BE2C (cell line): ENCODE results near the gene ZNF496.

Source experiments
- DNase-seq: peaks from one replicate; pipeline ENCODE4 v3.0.0-alpha.2; 2020
- H3K27me3 ChIP-seq: fragments of 250-450 bp; sonication (Bioruptor Pico); 2 replicates; pipeline ENCODE4 v1.5.1; 2020; ENCODE audit warnings: mild to moderate bottlenecking
- H3K36me3 ChIP-seq: fragments of 250-450 bp; sonication (Bioruptor Pico); 2 replicates; pipeline ENCODE4 v1.5.1; 2020; ENCODE audit warnings: mild to moderate bottlenecking
- H3K4me1 ChIP-seq: fragments of 250-450 bp; sonication (Bioruptor Pico); 2 replicates; pipeline ENCODE4 v1.5.1; 2020
- H3K4me3 ChIP-seq: 2 replicates; pipeline ENCODE4 v1.5.1; 2011; ENCODE audit warnings: low read depth, low read length
- H3K9me3 ChIP-seq: fragments of 250-450 bp; sonication (Bioruptor Pico); 2 replicates; pipeline ENCODE4 v1.5.1; 2020
- TF ChIP-seq, protein P1 (sequence below): IDR thresholded peaks from 2 replicates; pipeline ENCODE4 v1.5.1; 2012; ENCODE audit warnings: mild to moderate bottlenecking, low read depth, low read length

ZNF496 gene

DNA sequence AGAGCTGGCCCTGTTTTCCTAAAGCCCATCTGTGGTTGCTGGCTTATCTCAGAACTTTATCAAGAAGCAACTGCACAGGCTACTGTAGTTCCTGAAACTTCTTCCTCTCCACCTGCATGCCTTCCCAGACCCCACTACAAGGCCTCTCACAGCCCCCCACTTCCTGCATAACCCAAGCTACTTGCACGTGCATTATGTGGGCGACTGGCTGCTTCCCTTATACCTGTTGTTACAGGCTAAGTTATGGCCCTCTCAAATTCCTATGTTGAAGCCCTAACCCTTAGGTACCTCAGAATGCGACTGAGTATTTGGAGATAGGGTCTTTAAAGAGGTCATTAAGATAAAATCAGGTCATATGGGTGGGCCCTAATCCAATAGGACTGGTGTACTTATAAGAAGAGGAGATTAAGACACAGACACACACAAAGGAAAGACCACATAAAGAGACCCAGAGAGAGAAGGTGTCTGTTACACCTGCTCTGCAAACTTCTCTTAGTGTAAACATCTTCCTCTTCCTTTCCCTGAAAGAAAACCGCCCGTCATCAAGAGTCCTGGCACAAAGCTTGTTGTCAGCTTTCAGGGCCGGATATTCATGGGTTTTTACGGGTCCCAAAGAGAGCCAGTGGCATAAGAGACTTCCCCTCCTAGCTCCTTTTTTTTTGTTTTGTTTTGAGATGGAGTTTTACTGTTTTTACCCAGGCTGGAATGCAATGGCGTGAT lies 5.1 kb downstream of the ZNF496 start:
- Histone ChIP-seq H3K9me3 (no peaks in the 10 kb centered on the region), H3K4me3 (no peak overlapping the region), H3K27me3 (no peaks in the 10 kb centered on the region), H3K4me1 (peaks cover 3% of the 10 kb centered on the region; the same call in 1 of the 2 replicates), H3K36me3 (peaks cover 63% of the 10 kb centered on the region)
- DNase-seq = no peak
- TF ChIP-seq, protein P1, sequence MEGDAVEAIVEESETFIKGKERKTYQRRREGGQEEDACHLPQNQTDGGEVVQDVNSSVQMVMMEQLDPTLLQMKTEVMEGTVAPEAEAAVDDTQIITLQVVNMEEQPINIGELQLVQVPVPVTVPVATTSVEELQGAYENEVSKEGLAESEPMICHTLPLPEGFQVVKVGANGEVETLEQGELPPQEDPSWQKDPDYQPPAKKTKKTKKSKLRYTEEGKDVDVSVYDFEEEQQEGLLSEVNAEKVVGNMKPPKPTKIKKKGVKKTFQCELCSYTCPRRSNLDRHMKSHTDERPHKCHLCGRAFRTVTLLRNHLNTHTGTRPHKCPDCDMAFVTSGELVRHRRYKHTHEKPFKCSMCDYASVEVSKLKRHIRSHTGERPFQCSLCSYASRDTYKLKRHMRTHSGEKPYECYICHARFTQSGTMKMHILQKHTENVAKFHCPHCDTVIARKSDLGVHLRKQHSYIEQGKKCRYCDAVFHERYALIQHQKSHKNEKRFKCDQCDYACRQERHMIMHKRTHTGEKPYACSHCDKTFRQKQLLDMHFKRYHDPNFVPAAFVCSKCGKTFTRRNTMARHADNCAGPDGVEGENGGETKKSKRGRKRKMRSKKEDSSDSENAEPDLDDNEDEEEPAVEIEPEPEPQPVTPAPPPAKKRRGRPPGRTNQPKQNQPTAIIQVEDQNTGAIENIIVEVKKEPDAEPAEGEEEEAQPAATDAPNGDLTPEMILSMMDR = no peak

DNA sequence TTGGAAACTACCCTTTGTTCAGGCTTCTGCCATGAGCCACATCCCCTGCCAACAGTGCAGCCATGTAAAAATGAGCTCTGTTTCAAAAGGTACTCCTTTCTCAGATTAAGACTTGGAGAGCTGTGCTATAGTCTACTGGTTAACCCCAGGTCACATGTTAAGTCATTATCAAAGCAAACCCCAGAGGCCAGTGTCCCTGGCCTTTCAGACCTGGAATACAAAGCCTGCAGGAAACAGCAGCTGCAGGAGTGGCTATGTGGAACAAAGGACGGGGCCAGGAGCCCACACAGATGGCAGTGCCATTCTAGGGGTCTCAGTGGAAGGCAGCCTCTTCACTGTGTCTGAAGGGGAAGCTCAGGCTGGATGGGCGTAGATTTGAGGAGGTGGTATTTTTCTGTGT lies 6.7 kb downstream of the ZNF496 start:
- H3K9me3 ChIP-seq = no peaks in the 10 kb centered on the region
- no peaks in the 10 kb centered on the region for H3K4me1 ChIP-seq
- peaks cover 75% of the 10 kb centered on the region for H3K36me3 ChIP-seq

DNA sequence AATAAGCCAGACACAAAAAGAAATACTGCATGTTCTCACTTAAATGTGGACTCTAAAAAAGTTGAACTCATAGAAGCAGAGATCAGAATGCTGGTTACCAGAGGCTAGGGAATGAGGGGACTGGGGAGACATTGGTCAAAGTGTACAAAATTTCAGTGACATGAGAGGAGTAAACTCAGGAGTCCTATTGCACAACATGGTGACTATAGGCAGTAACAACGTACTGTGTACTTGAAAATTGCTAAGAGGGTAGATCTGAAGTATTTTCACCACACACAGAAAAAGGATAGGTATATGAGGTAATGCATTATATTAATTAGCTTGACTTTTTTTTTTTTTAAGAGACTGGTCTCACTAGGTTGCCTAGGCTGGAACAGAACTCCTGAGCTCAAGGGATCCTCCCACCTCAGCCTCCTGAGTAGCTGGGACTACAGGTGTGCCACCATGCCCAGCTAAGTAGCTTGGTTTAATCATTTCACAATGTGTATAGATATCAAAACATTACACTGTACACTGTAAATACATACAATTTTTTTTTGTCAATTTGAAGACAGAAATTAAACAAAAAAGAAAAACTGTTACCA lies 7.4 kb downstream of the ZNF496 start:
- Histone ChIP-seq H3K9me3 (no peaks in the 10 kb centered on the region), H3K36me3 (peaks cover 76% of the 10 kb centered on the region), H3K4me3 (no peak overlapping the region), H3K27me3 (no peaks in the 10 kb centered on the region), H3K4me1 (no peaks in the 10 kb centered on the region)
- TF ChIP-seq, protein P1 = no peak
- DNase-seq = no peak

More for the DNA sequence above, 6.7 kb downstream of the ZNF496 start:
- no peak for DNase-seq
- Histone ChIP-seq H3K4me3 (no peak overlapping the region), H3K27me3 (no peaks in the 10 kb centered on the region)
- TF ChIP-seq, protein P1 = no peak

DNA sequence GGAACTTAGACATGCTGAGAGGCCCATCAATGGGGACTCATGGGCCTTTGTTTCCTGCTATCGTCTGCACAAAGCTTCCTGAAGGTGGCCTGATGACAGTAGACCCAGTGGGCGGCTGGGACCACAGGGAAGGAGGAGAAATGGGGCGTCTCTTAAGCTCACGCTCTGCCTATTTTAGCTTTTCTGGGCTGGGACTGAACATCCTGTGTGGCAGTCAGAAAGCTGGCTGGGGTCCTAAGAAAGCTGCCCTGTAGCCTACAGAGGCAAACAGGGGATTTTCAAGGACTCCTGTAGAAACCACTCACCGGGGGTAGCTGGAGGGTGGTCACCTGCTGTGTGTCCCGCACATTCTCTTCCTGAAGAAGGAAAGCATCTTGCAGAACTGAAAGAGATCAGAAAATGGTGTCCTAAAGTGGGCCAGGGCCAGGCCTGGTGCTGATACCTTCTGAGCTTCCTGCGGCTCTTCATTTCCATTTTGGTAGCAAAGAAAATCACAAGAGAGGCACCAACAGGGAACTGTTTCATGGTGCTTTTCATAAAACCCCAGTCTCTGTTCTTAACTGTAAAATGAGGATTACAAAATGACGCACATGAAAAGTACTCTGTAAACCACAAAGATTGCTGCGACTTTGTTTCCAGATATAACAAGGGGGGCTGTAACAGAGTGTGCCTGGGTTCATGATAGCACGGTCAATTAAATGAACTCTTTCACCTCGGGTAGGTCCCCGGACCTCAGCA lies 8.6 kb downstream of the ZNF496 start:
- H3K4me3 ChIP-seq = no peak overlapping the region
- no peaks in the 10 kb centered on the region for H3K27me3 ChIP-seq
- TF ChIP-seq, protein P1 = no peak
- H3K4me1 ChIP-seq = no peaks in the 10 kb centered on the region
- DNase-seq = no peak
- no peaks in the 10 kb centered on the region for H3K9me3 ChIP-seq
- peaks cover 66% of the 10 kb centered on the region for H3K36me3 ChIP-seq

DNA sequence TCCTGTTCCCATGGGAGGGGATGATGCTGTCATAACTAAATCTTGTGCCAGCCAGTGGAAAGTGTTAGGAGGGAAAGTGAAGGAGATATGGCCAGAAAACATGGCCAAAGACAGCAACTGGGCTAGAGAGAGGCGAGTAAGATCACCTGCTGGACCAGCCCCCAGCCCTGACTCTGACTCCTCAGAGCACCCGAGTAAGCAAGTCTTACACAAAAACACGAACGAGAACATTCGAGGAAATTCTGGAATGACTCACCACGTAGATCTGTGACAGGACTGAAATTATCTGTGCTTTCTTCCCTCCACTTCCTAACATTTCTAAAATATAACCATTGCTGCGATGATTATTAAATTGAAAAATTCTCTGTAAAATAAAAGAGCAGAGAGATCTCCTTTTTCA lies 9.2 kb downstream of the ZNF496 start:
- Histone ChIP-seq H3K4me3 (no peak overlapping the region), H3K4me1 (no peaks in the 10 kb centered on the region), H3K27me3 (no peaks in the 10 kb centered on the region), H3K9me3 (no peaks in the 10 kb centered on the region), H3K36me3 (peaks cover 60% of the 10 kb centered on the region)
- TF ChIP-seq, protein P1 = no peak
- DNase-seq = no peak
